Adipocyte (in vitro differentiated cells): Measurements from ENCODE around the gene NTN1.

ENCODE experiments used
- DNase-seq: peaks from one replicate; pipeline ENCODE4 v3.0.0-alpha.2; 2015; ENCODE audit warnings: low read depth
- H3K27me3 ChIP-seq: replicated peaks from 2 replicates; pipeline ENCODE4 v1.7.0; 2013; ENCODE audit warnings: mild to moderate bottlenecking, low read length, moderate library complexity; ENCODE audit not compliant: control insufficient read depth, insufficient read depth
- H3K36me3 ChIP-seq: 2 replicates; pipeline ENCODE4 v1.7.0; 2013; ENCODE audit warnings: low read length, mild to moderate bottlenecking, moderate library complexity; ENCODE audit not compliant: control insufficient read depth, insufficient read depth, severe bottlenecking
- H3K4me1 ChIP-seq: 2 replicates; pipeline ENCODE4 v1.7.0; 2013; ENCODE audit warnings: mild to moderate bottlenecking, low read length, moderate library complexity; ENCODE audit not compliant: control insufficient read depth, insufficient read depth
- H3K4me3 ChIP-seq: 2 replicates; pipeline ENCODE4 v1.7.0; 2013; ENCODE audit warnings: mild to moderate bottlenecking, low read length, moderate library complexity
- H3K9ac ChIP-seq: 2 replicates; pipeline ENCODE4 v1.7.0; 2013; ENCODE audit warnings: mild to moderate bottlenecking, low read length, moderate library complexity
- H3K9me3 ChIP-seq: 2 replicates; pipeline ENCODE4 v1.7.0; 2013; ENCODE audit warnings: mild to moderate bottlenecking, low read length, moderate library complexity; ENCODE audit not compliant: control insufficient read depth

The NTN1 gene

DNA sequence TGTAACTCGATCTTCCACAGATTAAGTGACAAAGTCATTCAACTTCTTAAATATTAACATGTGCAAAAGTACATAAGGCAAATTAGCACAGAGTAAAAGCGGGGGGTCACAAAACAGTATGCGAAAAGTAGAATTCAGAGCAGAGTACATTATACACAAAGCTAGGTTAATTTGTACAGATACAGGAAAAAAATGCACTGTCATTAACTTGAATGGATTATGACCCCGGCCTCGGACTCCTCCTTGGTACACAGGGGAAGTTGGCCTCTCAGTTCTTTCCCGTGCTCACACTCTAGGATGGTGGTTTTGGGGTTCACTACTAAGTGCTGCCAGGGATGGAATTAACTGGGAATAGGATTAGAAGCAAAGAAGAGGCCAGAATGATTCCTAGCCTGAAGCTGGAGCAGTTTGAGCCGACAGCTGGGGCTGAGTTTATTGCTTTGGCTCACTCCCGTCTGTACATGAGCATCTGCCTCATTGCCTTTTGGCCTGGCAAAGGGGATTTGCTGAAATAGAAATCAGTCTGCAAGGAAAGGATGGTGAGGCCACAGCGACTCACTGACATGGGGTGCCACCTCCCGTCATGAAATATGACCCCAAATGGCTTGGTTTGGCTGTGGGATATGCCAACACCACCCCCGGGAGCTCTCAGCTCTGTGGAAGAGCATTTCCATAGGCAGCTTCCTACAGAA is 23.6 kb downstream of the NTN1 start:
- Histone ChIP-seq H3K36me3 (no peaks in the 10 kb centered on the region), H3K9ac (no peak overlapping the region), H3K4me1 (peaks cover 3% of the 10 kb centered on the region), H3K4me3 (no peak overlapping the region), H3K9me3 (peaks cover 17% of the 10 kb centered on the region), H3K27me3 (no peaks in the 10 kb centered on the region)
- DNase-seq: no peak

DNA sequence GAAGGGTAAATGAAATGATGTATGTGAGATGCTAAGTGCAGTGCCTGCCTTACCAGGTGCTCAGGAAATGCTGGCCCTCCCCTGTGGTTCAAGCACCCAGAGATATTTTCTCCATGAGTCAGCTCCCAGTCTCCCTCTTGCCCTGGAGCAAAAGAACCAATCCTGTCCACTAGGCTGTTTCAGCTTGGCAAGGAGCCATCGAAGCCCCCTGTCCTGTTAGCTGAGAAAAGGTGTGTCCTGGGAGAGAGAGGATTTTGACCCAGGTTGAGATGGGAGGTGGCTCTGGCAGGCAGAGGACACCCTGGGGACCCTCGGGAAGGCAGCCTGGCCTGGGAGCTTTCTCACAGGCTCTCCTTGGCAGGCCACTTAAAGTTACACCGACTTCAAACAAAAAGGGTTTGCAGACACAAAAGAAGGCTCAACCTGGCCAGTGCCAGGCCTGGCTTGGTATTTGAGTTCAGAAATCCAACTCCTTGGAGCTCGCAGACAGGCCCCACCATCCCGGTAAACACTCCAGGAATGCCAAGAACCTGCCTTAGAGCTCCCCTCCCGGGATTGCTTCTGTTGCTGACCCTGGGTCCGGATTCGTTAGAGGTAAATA is 29.6 kb downstream of the NTN1 start:
- Histone ChIP-seq H3K27me3 (peaks cover 2% of the 10 kb centered on the region), H3K4me3 (no peak overlapping the region), H3K9ac (no peak overlapping the region), H3K9me3 (peaks cover 5% of the 10 kb centered on the region), H3K36me3 (no peaks in the 10 kb centered on the region), H3K4me1 (no peaks in the 10 kb centered on the region)
- no peak for DNase-seq

DNA sequence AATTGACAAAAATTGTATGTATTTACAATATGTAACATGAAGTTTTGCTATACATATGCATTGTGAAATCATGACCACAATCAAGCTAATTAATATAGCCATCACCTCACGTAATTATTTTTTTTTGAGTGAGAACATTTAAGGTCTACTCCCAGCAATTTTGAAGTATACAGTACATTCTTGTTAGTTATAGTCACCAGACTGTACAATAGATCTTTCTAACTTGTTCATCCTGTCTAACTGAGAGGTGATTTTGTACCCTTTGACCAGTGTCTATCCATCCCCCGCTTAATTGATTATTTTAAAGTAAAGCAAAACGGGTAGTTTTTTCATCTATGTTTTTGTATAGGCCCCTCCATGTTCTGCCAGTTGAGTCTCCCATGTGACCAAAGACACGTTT is 30.3 kb downstream of the NTN1 start:
- no peak overlapping the region for H3K4me3 ChIP-seq
- DNase-seq: no peak
- H3K27me3 ChIP-seq: peaks cover 2% of the 10 kb centered on the region
- H3K4me1 ChIP-seq: no peaks in the 10 kb centered on the region
- H3K36me3 ChIP-seq: no peaks in the 10 kb centered on the region
- peaks cover 5% of the 10 kb centered on the region for H3K9me3 ChIP-seq
- no peak overlapping the region for H3K9ac ChIP-seq

DNA sequence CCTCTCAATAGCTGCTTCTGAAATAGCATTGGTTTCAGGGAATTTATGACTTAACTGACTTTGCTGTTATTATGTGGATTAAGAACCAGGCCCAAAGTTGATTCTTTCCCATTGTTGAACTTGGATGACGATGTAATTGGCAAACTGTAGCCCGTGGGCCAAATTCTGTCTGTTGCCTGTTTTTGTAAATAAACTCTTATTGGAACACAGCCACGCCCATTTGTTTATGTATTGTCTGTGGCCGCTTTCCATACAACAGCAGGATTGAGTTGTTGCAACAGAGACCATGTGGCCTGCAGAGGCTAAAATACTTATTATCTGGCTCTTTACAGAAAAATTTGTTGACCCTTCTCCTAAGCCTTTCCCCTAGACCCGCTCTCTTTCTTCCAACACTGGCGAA is 31.6 kb downstream of the NTN1 start:
- Histone ChIP-seq H3K4me3 (no peak overlapping the region), H3K4me1 (no peaks in the 10 kb centered on the region), H3K27me3 (peaks cover 2% of the 10 kb centered on the region), H3K36me3 (no peaks in the 10 kb centered on the region), H3K9ac (no peak overlapping the region), H3K9me3 (peaks cover 5% of the 10 kb centered on the region)
- DNase-seq: no peak

DNA sequence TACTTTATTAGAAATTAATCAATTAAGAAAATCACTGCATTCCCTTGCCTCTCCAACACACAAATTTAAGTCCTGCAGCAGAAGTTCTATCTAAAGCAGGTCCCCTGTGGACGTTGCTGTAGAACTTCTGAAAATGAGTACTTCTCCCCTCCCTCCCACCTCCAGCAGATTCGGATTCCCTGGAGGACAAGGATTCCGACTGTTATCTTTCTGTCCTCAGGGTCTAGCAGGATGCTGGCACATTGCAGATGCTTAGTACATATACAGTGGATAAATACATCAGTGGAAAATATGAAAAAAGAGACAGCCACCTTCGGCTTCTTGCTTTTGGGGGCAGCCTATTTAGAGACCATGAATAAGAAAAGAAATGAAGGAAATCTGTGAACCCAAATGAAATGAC is 32.1 kb downstream of the NTN1 start:
- H3K9ac ChIP-seq: no peak overlapping the region
- H3K27me3 ChIP-seq: peaks cover 2% of the 10 kb centered on the region
- DNase-seq: no peak
- no peak overlapping the region for H3K4me3 ChIP-seq
- H3K9me3 ChIP-seq: no peaks in the 10 kb centered on the region
- H3K4me1 ChIP-seq: no peaks in the 10 kb centered on the region
- H3K36me3 ChIP-seq: no peaks in the 10 kb centered on the region

DNA sequence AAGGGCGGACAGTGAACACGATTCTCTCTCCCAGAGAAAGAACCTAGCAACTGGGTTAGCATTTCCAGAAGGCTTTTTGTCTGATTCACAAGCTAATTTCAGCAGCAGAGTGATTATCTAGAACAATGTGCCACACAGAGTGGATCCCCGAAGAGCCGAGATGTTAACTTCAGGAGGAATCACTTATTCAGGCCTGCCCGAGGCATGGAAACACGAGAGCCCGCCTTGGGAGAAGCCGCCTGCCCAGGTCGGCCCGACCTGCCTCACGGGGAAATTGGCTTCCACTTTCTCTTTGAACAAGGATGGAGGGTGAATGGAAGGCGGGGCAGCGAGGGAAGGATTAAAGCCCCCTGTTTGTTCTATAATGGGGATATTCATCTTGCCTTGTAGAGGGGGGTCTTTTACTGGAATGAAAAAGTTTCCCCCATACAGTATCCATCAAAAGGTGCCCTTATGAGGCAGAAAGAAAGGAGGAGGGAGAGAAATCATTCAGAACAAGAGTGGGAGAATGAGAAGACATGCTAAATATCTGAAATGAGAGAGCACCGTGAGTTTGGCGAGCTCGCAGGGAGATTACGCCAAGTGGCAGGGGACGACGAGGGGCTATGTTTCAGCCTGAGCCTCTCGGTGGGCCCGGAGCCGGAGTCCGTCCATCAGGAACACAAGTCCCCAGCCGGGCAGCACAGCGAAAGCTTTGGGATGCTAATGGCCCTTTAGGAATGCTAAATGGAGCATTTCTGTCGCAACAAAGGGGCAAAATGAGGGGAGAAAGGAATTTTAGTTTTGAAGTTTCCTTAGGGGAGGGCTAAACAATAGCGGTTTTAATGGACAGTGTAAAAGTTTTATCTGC is 33.0 kb downstream of the NTN1 start:
- no peak overlapping the region for H3K4me3 ChIP-seq
- no peak overlapping the region for H3K9ac ChIP-seq
- H3K27me3 ChIP-seq: peaks cover 2% of the 10 kb centered on the region
- no peaks in the 10 kb centered on the region for H3K9me3 ChIP-seq
- no peak for DNase-seq
- H3K36me3 ChIP-seq: no peaks in the 10 kb centered on the region
- H3K4me1 ChIP-seq: no peaks in the 10 kb centered on the region

DNA sequence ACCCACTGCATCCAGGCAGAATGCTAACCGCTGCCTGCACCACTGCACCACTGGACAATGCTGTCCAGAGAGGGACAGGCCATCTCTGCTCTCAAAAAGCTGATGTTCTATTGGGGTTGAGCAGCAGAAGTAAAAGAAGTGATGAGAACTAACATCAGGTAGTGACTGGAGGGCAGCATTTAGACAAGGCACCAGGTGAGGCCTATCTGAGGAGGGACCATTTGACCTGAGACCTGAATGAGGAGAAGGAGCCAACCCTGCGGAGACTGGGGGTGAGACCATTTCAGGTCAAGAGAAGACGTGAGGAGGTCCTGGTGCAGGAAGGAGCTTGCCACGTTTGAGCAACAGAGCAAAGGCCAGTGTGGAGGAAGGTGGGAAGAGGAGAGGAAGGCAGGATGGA is 34.0 kb downstream of the NTN1 start:
- Histone ChIP-seq H3K9me3 (no peaks in the 10 kb centered on the region), H3K36me3 (no peaks in the 10 kb centered on the region), H3K4me3 (no peak overlapping the region), H3K27me3 (peaks cover 2% of the 10 kb centered on the region), H3K4me1 (no peaks in the 10 kb centered on the region), H3K9ac (no peak overlapping the region)
- DNase-seq: no peak

DNA sequence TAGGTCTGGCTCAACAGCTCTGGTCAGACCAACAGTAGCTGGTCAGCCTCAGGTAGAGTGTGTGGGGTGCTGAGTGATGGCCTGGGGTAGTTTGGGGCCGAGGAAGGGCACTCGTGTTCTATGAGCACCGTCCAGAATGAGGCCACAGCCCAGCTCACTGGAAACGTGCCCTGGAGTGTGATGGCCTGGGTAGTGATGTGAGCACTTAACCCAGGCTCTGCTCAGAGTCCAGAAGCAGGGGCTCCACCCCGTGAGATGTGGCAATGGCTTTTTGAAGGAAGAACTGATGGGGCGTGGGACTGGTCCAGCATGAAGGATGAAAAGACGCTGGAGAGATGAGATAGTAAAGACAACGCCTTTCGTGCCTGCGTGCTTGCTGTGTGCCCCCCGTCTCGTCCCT is 35.3 kb downstream of the NTN1 start:
- Histone ChIP-seq H3K9me3 (no peaks in the 10 kb centered on the region), H3K27me3 (peaks cover 2% of the 10 kb centered on the region), H3K9ac (no peak overlapping the region), H3K4me3 (no peak overlapping the region), H3K36me3 (no peaks in the 10 kb centered on the region), H3K4me1 (no peaks in the 10 kb centered on the region)
- DNase-seq: no peak

DNA sequence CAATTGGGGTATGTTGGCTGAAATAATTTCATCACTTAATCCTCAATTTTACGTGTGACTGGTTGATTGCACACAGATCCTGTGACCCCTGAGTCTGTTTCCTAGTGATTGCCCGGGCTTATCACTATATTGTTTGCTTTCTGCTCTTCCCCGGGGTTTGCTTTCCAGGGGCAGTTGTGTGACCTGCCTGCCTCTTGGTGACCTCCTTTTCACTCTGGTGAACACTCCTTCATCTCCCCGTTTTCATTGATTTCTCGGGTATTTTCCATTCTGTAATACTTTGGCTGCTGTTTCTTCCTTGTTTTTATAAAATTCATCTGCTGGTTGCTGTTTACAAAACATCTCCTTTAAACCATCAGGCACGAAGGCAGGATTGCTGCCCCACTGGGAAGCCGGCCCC is 36.0 kb downstream of the NTN1 start:
- Histone ChIP-seq H3K9me3 (no peaks in the 10 kb centered on the region), H3K4me3 (no peak overlapping the region), H3K27me3 (peaks cover 2% of the 10 kb centered on the region), H3K9ac (no peak overlapping the region), H3K36me3 (no peaks in the 10 kb centered on the region), H3K4me1 (no peaks in the 10 kb centered on the region)
- no peak for DNase-seq

DNA sequence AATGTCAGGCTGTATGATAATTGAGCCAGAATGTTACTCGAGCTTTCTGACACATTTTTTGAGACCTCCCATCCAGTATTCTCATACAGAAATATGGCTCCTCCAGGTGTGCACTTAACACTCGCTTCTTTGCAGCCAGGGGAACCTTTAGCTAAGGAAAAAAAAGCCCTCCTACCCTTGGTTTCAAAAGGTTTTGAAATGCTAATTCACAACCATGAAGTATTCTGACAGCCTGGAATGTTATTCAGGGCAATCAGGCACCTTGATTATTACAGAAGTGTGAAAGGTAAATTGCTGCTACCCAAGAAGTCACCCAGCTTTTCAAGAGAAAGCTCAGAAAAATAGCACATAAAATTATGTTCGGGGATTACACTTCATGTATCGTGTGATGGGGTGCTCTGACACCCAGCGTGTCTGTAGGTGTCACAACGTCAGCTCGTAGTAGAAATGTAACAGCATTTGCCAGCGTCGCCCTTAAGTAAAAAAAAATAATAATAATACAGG is 41.1 kb downstream of the NTN1 start:
- Histone ChIP-seq H3K36me3 (no peaks in the 10 kb centered on the region), H3K27me3 (no peaks in the 10 kb centered on the region), H3K9ac (no peak overlapping the region), H3K4me1 (no peaks in the 10 kb centered on the region), H3K4me3 (no peak overlapping the region), H3K9me3 (peaks cover 13% of the 10 kb centered on the region)
- no peak for DNase-seq

DNA sequence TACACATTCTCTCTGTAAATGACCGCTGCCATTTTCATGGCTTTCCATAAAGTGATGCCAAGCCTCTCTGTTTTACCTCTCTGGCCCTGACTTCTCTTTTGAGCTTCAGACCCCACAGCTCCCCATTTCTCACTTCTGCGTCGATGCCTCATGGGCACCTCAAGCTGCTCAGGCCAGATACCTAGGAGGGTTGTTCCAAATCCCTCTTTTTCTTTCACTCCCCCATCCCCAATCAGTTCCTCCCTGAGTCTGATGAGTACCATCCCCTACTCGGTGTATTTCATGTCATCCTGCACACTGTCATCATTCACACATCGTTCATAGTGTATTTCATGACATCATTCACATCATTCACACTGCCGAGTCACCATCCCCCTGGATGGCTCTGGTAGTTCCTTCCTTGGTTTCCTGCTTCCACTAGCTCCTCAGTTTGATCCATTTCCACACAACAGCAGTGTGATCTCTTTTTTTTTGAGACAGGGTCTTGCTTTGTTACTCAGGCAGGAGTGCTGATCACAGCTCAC is 43.1 kb downstream of the NTN1 start:
- peaks cover 13% of the 10 kb centered on the region for H3K9me3 ChIP-seq
- H3K4me1 ChIP-seq: no peaks in the 10 kb centered on the region
- H3K4me3 ChIP-seq: no peak overlapping the region
- no peak overlapping the region for H3K9ac ChIP-seq
- DNase-seq: no peak
- no peaks in the 10 kb centered on the region for H3K27me3 ChIP-seq
- H3K36me3 ChIP-seq: no peaks in the 10 kb centered on the region
